ENCODE data around the gene MCAT.

The MCAT gene, protein sequence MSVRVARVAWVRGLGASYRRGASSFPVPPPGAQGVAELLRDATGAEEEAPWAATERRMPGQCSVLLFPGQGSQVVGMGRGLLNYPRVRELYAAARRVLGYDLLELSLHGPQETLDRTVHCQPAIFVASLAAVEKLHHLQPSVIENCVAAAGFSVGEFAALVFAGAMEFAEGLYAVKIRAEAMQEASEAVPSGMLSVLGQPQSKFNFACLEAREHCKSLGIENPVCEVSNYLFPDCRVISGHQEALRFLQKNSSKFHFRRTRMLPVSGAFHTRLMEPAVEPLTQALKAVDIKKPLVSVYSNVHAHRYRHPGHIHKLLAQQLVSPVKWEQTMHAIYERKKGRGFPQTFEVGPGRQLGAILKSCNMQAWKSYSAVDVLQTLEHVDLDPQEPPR
- 5.0 to 5.7 reads per million in 2 donors for total RNA-seq

DNA sequence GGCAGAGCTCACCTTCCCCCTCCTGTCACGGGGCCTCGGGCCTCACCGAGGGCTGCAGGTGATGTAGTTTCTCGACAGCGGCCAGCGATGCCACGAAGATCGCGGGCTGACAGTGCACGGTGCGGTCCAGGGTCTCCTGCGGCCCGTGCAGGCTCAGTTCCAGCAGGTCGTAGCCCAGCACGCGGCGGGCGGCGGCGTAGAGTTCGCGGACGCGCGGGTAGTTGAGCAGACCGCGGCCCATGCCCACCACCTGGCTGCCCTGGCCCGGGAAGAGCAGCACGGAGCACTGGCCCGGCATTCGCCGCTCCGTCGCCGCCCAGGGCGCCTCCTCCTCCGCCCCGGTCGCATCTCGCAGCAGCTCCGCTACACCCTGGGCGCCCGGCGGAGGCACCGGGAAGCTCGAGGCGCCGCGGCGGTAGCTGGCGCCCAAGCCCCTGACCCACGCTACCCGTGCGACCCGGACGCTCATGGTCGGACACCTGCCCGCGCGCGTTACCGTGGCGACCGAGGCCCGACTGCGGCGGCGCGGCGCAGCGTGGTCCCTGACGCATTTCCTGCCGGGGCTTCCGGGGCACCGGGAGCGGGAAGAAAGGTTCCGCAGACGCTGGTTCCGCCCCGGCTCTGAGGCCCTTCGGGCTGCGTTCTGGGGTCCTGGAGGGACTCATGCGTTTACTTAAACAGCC lies at the start of gene MCAT:
Gene MCAT (minus strand): TSS at position 519 of the 683 bp plus-strand sequence. CDS start 50 bp downstream, at position 469.
- DNase-seq, result peak; percentile 65 to 83 (median 70)

DNA sequence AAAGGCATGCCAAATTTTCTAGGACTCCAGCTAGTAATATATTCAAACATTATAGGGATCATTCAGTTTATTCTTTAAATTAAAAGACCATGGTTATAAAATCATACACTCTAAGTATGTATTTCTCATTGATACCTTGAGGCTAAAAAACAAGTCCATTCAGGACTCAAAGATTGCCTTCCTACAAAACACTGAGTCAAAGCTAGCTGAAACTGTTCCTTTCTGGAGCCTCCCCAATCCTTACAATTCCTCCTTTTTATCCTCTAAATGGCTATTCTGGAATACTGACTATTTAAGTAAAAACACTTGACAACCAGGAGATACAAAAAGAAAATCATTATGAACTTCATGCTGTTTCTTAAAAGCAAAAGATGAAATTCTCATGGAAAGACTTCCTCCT lies 48.6 kb upstream of the MCAT start:
- DNase-seq, result no peak

DNA sequence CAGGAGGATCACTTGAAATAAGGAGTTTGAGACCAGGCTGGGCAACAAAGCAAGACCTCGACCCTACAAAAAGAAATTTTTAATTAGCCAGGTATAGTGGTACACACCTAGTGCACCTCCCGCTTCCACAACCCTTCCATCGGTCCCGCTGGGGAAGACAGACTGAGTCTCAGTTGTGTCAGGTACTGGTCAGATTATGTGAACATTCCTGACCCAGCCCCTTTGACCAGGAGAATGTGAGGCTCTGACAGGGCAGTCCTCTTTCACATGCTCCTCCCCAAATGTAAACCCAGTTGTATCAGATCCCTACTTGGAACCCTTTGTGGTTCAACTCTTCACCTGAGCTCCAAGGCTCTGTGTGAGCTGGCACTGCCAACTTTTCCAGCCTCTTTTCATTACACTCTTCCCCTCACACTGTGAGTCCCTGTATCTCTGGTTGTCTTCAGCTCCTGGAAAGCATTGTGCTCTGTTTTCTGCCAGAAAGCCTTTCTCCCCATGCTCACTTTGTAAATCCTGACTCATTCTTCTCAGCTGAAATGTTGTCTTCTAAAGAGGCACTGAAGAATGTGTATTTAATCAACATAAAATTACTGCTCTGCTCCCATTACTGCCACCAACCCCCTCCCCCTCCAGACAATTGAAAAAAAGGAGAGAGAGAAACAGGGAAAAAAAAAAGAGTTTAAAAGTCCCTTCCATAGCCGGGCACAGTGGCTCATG lies 45.8 kb upstream of the MCAT start:
- DNase-seq, result no peak

- peak; percentile 91 to 98 (median 92) for DNase-seq
Observed at GRCh38 chr22:43187171-43188099, 44.2 kb upstream of the MCAT start.

DNA sequence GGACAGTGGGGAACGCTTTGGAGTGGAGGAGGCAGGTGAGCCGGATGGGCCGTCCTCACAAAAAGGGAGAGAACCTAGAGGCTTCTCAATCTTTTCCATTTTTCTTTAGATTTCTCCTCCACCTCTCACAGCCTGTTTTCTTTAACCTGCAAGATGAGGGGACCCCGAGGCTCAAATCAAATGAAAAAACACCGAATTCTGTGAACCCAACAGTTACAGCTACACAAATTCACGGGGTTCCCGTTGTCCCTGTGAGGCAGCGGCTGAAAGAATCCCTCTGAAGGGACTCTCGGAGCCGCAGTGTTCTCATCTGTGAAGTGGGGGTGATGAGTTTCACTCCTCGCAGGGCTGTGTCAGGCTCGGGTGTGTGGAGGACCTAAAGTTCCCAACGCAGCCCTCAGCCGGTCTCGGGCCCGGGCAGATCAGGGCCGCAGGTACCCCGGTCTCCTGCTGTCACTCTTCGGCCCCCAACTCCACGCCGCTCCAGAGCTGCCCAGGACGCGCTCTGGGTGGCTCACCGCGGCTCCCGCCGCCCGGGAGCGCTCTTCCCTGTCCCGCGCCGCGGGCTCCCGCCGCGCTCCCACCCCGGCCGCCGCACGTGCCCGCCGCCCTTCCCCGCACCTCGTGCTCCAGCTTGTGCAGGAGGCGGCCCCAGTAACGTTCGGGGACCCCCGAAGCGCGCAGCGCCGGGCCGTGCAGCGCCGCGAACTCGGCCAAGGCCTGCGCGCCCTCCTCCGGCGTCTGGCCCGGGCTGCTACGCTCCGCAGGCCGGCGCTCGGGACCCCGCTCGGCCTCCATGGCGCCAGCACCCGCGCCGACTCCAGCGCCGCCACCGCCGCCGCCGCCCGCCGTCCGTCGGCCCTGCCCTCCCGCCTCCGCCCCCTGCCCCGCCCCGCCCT lies 43.3 kb upstream of the MCAT start, which contains the start of gene TTLL12:
Gene TTLL12 (minus strand): TSS at position 863 of the 899 bp plus-strand sequence. CDS start 65 bp downstream, at position 798.
- peak; percentile 31 to 77 (median 61) for DNase-seq

- DNase-seq, result no peak
Observed at GRCh38 chr22:43185860-43186261, 42.7 kb upstream of the MCAT start.

GRCh38 chr22:43183496-43184277 lies 40.5 kb upstream of the MCAT start:
- DNase-seq, result no peak

GRCh38 chr22:43182726-43183125 lies 39.5 kb upstream of the MCAT start:
- no peak for DNase-seq

GRCh38 chr22:43182118-43182517 lies 38.9 kb upstream of the MCAT start:
- no peak for DNase-seq

- DNase-seq, result no peak
Observed at GRCh38 chr22:43181321-43182076, 38.3 kb upstream of the MCAT start.

DNA sequence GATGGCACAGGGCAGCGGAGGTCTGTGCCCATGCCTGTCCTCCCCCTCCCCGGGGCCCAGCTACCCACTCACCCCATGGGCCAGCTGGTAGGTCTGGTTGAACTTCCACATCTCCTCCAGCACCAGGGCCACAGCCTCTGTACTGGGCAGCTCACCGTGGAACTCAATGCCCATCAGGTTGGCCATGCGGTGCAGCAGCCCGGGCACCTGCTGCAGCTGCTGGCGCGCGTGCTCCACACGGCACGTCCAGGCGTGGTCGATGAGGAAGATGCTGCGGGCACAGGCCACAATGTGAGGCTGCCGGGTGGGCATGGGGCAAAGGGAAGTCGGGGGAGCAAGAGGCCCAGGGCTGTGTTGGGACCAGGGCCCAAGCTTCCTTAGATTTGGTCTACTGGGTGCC lies 37.5 kb upstream of the MCAT start:
- no peak for DNase-seq

DNA sequence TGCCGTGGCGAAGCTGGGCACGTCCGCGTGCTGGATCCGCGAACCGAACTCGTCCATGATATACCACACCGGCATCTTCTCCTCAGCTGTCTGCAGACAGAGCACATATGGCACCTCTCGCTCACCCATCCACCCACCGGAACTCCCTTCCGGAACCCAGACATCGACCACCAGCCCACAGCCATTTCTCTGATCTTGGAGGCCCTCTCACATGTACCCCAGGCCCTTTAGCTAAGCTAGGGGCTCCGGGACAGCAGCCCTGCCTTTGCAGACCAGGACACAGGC lies 36.7 kb upstream of the MCAT start:
- DNase-seq, result no peak

DNA sequence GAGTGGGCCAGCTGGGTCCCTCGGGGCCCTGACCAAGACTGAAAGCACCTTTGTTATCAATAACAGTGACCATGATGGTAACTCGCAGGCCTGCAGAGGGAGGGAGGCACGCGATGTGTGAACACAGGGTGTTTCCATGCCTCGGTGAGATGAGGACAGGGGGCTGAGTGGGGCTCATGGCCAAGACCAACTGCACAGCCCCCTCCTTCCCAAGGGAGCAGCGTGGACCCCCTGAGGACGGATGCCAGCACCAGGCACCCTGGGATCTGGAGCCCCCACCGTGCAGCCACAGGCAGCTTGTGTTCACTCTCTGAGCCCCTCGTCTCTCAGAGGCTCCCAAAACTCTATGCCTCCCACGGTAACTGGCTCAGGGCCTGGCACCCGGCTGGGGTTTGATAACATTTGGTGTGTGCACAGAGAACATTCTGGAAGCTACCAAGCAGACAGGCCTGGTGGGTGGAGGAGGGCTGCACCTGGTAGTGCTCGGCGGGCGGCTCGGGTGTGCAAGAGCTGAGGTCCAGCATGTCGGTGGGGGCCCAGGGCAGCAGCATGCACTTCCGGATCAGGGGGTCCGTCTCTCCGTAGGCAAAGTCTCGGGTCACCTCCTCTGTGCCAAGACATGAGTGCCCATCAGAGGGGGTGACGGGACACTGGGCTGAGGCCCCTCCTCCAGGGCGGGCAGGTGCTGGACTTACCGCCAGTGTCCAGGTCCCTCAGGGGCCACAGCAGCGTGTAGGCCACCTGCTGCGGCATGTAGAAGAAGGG lies 36.1 kb upstream of the MCAT start:
- DNase-seq, result no peak

DNA sequence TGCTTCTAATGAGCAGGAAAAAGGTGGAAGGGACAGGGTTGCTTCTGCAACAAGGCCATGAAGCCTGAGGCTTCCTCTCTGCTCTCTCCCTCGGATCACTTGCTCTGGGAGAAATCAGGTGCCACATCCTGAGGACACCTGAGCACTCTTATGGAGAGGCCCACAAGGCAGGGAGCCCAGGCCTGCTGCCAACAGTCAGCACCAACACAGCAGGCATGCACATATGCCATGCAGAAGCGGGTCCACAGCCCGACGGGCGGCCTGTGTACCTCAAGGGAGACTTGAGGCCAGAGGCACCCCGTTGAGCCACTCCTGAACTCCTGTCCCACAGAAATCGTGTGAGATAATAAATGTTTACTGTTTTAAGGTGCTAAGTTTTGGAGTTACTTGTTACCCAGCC lies 34.3 kb upstream of the MCAT start:
- DNase-seq, result no peak

DNA sequence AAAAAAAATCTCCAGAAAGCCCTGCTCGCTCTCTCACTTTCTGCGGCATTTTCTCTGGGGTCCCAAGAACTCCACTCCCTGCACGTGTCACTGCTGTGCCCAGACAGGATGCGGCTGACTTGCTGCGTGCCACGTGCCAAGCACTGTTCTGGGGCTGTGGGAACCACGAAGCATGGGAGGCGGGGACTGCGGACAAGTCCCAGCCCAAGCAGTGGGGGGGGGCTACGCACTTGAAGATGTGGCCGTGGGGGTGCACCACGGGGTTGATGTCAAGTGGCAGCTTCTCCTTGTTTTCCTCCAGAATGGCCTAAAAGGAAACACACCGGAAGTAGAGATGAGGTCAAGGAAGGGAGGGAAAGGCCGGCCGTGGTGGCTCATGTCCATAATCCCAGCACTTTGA lies 32.9 kb upstream of the MCAT start:
- no peak for DNase-seq

DNA sequence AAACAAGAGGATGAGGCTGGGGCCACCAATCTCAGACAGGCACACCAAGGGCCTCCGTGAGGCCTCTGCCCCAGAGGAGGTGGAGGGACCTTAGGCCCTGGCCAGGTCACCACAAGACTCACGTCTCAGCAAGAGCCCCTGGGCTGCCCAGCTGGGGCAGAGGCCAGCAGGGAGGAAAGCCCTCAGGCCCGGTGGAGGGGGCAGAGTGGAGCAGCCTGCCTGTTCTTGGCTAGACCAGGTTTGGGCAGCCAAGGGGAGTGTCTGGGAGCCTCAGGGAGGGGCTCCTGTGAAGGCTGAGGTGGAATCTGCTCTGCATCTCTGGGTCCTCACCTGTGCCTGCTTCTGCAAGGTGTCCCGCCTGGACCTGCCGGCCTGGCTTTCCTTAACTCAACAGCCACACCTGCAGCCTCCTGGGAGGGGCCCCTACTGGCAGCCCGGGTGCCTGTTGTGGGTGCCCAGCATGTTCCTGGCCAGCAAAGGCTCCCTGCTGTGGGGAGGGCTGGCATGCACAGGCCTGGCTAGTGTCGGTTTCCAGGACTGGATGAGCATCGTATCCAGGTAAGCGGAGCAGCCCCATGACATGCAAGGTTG lies 31.8 kb upstream of the MCAT start:
- no peak for DNase-seq

DNA sequence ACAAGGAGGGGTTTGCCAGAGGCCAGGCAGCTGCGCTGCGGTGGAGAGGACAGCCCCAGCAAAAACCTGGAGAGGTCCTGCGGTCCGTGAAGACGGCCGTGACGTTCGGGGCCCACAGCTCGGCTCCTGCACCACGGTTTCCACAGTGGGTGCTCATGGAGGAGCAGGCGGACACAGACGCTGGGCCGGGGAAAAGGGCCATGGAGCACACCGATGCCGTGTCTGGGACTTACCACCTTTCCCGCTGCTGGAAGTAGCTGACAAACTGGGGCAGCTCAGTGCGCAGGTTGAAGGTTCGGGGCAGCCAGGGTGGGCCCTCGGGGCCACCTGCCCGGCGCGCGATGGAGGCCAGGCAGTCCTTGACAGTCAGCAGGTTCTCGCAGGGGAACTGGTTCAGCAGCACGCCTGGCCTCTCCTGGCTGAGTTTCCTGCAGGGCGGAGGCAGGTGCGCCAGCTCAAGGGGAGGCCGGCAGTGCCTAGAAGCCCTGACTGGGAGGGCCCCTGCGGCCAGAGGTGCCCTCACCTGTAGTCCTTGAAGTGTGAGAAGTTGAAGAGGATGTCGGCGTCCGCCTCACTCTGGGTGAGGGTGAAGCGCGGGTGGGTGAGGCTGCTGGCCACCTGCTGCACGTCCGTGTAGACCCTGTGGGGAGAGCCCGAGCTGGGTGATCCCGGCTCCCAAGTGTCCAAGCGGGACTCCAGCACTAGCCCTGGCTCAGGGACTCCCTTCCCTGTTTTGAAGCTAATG lies 30.9 kb upstream of the MCAT start:
- no peak for DNase-seq

GRCh38 chr22:43173566-43173965 lies 30.4 kb upstream of the MCAT start:
- DNase-seq, result no peak

Measured in T-helper 2 cell (primary cell).